CD1c-positive myeloid dendritic cell (primary cell): ENCODE measurements around the gene PIF1.
A peak's percentile ranks its signal among the peaks of the same experiment; 100 is the strongest.
"Not testable (repeated sequence)": the region's sequence is repeated elsewhere in the genome, so short reads cannot be mapped to it uniquely, and the experiment has no call there.

Source experiments
- DNase-seq: peaks from one replicate; pipeline ENCODE4 v3.0.0-alpha.2; 2016; ENCODE audit errors: extremely low spot score

The PIF1 gene

GRCh38 chr15:64809649-64810496 lies 15.6 kb downstream of the PIF1 start:
- DNase-seq: peak; percentile 77

- DNase-seq: no peak
These were observed 16.5 kb downstream of the PIF1 start for GRCh38 chr15:64808785-64809453.

- DNase-seq: no peak
These were observed 17.7 kb downstream of the PIF1 start for GRCh38 chr15:64807751-64808222.

- DNase-seq: no peak
These were observed 18.2 kb downstream of the PIF1 start for GRCh38 chr15:64807051-64807749.

- DNase-seq: no peak
These were observed 18.9 kb downstream of the PIF1 start for GRCh38 chr15:64806509-64806908.

GRCh38 chr15:64804619-64805018 lies 20.8 kb downstream of the PIF1 start:
- DNase-seq: no peak

GRCh38 chr15:64803526-64803925 lies 21.9 kb downstream of the PIF1 start:
- DNase-seq: no peak

GRCh38 chr15:64800476-64800875 lies 25.0 kb downstream of the PIF1 start:
- DNase-seq: no peak

GRCh38 chr15:64798905-64799304 lies 26.5 kb downstream of the PIF1 start:
- DNase-seq: not testable (repeated sequence)

GRCh38 chr15:64795921-64796320 lies 29.5 kb downstream of the PIF1 start:
- DNase-seq: not testable (repeated sequence)

- DNase-seq: not testable (repeated sequence)
These were observed 30.1 kb downstream of the PIF1 start for GRCh38 chr15:64795299-64795698.

GRCh38 chr15:64792282-64792681 lies 33.2 kb downstream of the PIF1 start:
- no peak for DNase-seq

GRCh38 chr15:64791401-64791800 lies 34.0 kb downstream of the PIF1 start:
- no peak for DNase-seq

GRCh38 chr15:64783796-64784195 lies 41.7 kb downstream of the PIF1 start:
- DNase-seq: no peak

GRCh38 chr15:64782751-64783150 lies 42.7 kb downstream of the PIF1 start:
- no peak for DNase-seq

- DNase-seq: no peak
These were observed 44.1 kb downstream of the PIF1 start for GRCh38 chr15:64781299-64781698.

GRCh38 chr15:64780600-64781156 lies 44.8 kb downstream of the PIF1 start:
- no peak for DNase-seq

- no peak for DNase-seq
These were observed 45.8 kb downstream of the PIF1 start for GRCh38 chr15:64779630-64780029.

GRCh38 chr15:64779024-64779423 lies 46.4 kb downstream of the PIF1 start:
- no peak for DNase-seq

GRCh38 chr15:64776402-64776786 lies 49.1 kb downstream of the PIF1 start:
- no peak for DNase-seq

- peak; percentile 5 for DNase-seq
These were observed 49.7 kb downstream of the PIF1 start, which contains the start of gene RBPMS2 for GRCh38 chr15:64775551-64776401. TSS of gene RBPMS2 (minus strand) at chr15:64775589. CDS start at chr15:64775319, 270 bp downstream.
